AG09319 (cell line): ENCODE measurements around the gene DNAJB1.
"Not testable (repeated sequence)": the region's sequence is repeated elsewhere in the genome, so short reads cannot be mapped to it uniquely, and the experiment has no call there.

Experiments
- DNase-seq: peaks from one replicate; pipeline ENCODE4 v3.0.0-alpha.2; 2010; ENCODE audit warnings: low read depth; ENCODE audit errors: extremely low read depth
- TF ChIP-seq, protein P1 (sequence below): IDR thresholded peaks from 2 replicates; pipeline ENCODE4 v1.5.1; 2011; ENCODE audit warnings: low read depth, mild to moderate bottlenecking, inconsistent platforms, low read length, moderate library complexity

The DNAJB1 gene

DNA sequence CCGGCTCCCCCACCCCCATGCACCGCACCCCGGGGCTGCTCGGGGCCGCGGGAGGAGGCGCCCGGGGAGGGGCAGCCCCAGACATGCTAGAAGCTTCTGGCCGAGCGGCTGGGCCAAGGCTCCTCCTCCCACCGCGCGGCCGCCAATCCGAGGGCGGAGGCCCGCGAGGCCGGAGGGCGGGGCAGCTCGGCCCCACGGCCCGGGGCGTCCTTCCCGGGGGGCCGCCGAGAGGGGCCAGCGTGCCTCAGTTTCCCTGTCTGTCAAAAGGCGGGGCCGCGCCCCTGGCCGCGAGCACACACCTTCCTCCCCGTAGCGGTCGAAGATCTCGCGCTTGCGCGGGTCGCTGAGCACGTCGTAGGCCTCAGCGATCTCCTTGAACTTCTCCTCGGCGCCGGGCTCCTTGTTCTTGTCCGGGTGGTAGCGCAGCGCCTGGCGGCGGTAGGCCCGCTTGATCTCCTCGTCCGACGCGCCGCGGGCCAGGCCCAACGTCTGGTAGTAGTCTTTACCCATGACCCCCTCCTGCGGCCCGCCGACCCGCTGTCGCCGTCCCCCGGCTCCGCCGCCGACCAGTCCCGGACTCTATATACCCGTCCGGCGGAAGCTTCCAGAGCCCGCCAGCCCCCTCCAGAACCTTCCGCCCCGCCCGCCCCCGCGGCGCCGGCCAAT is at the start of gene DNAJB1:
Gene DNAJB1 (minus strand): TSS at position 558 of the 666 bp plus-strand sequence. CDS start 48 bp downstream, at position 510.
- DNase-seq, result no peak
- TF ChIP-seq, protein P1, sequence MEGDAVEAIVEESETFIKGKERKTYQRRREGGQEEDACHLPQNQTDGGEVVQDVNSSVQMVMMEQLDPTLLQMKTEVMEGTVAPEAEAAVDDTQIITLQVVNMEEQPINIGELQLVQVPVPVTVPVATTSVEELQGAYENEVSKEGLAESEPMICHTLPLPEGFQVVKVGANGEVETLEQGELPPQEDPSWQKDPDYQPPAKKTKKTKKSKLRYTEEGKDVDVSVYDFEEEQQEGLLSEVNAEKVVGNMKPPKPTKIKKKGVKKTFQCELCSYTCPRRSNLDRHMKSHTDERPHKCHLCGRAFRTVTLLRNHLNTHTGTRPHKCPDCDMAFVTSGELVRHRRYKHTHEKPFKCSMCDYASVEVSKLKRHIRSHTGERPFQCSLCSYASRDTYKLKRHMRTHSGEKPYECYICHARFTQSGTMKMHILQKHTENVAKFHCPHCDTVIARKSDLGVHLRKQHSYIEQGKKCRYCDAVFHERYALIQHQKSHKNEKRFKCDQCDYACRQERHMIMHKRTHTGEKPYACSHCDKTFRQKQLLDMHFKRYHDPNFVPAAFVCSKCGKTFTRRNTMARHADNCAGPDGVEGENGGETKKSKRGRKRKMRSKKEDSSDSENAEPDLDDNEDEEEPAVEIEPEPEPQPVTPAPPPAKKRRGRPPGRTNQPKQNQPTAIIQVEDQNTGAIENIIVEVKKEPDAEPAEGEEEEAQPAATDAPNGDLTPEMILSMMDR, result no peak

DNA sequence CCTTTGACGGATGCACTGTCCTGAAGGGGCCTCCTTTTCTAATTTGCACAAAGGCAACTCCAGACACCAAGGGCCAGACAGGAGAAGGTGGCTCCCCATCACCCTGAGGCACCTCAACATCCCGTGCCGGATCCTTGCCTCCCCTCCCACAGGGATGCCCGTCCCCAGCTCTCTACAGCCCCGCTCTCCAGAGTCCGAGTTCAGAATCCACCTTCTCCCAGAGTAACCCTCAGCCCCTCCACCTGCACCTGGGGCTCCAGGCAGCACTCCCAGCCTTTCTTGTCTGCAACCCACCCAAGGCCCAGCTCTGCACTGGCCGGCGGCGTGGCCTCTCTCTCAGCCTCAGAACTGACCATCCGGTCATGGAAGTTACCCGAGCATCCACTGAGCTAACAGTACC is 48.9 kb upstream of the DNAJB1 start:
- no peak for DNase-seq
- TF ChIP-seq, protein P1, result no peak

DNA sequence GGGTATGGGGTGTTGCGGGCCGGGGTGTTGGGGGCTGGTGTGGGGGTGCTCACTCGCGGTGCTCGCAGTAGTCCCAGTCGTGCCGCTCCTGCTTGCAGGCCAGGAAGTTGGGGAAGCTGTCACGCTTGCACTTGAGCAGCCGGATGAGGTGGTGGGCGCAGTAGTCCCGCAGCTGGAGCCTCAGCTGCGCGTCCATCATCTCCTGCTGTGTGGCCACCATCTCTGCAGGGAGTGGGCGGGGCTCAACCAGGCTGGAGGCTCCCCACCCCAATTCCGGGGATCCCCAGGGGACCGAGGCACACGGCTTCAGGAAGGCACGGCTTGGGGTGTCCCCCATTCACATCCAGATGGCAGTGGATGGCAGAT is 48.5 kb upstream of the DNAJB1 start:
- TF ChIP-seq, protein P1, result no peak
- no peak for DNase-seq

- DNase-seq, result no peak
- TF ChIP-seq, protein P1, result no peak
Observed at GRCh38 chr19:14565765-14566711, 47.8 kb upstream of the DNAJB1 start.

- TF ChIP-seq, protein P1, result no peak
- no peak for DNase-seq
Observed at GRCh38 chr19:14565298-14565679, 47.1 kb upstream of the DNAJB1 start.

GRCh38 chr19:14564652-14565297 is 46.6 kb upstream of the DNAJB1 start:
- not testable (repeated sequence) for DNase-seq

GRCh38 chr19:14563989-14564651 is 45.9 kb upstream of the DNAJB1 start:
- no peak for DNase-seq
- TF ChIP-seq, protein P1, result no peak
